ENCODE measurements around the gene LAMA3.

DNA sequence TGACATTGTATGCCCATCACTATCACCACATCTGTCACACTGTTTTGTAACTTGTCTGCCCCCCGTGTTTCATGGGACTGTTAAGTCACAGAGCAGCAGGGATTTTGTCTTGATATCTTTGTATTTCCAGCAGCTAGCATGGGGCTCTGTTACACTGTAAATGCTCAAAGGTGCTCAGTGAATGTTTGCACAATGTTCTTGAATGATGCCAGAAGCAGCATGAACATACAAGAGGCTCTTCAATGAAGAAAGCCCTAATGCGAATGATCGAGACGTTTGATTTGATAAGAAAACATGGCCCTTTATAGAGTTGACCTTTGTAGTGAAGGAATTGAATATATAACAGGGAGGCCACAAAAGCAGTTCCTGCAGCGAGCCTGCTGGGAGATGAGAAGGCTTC lies 204.4 kb downstream of the LAMA3 start:
- TF ChIP-seq, protein P1, sequence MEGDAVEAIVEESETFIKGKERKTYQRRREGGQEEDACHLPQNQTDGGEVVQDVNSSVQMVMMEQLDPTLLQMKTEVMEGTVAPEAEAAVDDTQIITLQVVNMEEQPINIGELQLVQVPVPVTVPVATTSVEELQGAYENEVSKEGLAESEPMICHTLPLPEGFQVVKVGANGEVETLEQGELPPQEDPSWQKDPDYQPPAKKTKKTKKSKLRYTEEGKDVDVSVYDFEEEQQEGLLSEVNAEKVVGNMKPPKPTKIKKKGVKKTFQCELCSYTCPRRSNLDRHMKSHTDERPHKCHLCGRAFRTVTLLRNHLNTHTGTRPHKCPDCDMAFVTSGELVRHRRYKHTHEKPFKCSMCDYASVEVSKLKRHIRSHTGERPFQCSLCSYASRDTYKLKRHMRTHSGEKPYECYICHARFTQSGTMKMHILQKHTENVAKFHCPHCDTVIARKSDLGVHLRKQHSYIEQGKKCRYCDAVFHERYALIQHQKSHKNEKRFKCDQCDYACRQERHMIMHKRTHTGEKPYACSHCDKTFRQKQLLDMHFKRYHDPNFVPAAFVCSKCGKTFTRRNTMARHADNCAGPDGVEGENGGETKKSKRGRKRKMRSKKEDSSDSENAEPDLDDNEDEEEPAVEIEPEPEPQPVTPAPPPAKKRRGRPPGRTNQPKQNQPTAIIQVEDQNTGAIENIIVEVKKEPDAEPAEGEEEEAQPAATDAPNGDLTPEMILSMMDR (IDR thresholded peaks at IDR 0.05): no peak
- no peak for TF ChIP-seq EZH2 (IDR thresholded peaks at IDR 0.05)

All from neural progenitor cell (in vitro differentiated cells).